SH-SY5Y (cell line): ENCODE data around the gene MCU.

ENCODE experiments used
- GATA2 ChIP-seq: IDR thresholded peaks from 2 replicates; pipeline ENCODE4 v1.6.1; 2011; ENCODE audit warnings: mild to moderate bottlenecking, low read depth, low read length
- GATA3 ChIP-seq: IDR thresholded peaks from 2 replicates; pipeline ENCODE4 v1.6.1; 2011; ENCODE audit warnings: low read depth, mild to moderate bottlenecking, low read length, moderate library complexity

DNA sequence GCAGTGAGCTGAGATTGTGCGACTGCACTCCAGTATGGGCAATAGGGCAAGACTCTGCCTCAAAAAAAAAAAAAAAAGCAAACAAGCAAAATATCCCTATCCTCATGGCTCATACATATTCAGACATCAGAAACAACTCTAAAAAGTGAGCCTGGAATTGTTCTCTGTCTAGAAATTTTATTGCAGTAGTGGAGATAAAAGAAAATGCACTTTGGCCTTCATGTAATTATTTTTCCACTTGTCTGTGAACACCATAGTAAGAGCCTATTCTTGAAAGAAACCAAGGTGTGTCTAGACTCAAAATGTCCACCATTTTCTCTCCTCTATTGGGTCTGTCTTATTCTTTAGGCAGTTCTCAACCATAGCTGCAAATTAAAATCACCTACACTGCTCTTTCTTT is 30.5 kb upstream of the MCU start:
- TF ChIP-seq GATA2 (no peak), GATA3 (no peak)
